HEK293 (cell line): Measurements from ENCODE around the gene UNC80.

Source experiments
- CTCF ChIA-PET: fragments of 350-600 bp; formaldehyde crosslinking; extraction: SDS; loops from one replicate; lab custom pipeline; 2021; ENCODE audit warnings: antibody characterized with exemption; lab: Yijun Ruan, JAX
- POLR2A ChIA-PET: fragments of 300-600 bp; formaldehyde crosslinking; extraction: SDS; loops from one replicate; lab custom pipeline; 2020; ENCODE audit warnings: antibody characterized with exemption, inconsistent platforms; lab: Yijun Ruan, JAX
- H3K27ac ChIP-seq: fragments of 200-500 bp; sonication (Bioruptor generic); 2 replicates; pipeline ENCODE4 v1.5.1; 2014; ENCODE audit warnings: low read depth, low read length, control low read depth, inconsistent platforms; ENCODE audit errors: extremely low read depth
- H3K36me3 ChIP-seq, 2 experiments: fragments of 200-500 bp in 1 of 2; sonication (Bioruptor generic) in 1 of 2; 1 replicate in 1 of 2; 2 replicates in 1 of 2; pipeline ENCODE4 v1.5.1; 2014 to 2017; ENCODE audit warnings: inconsistent platforms in 2 of 2, low read length in 2 of 2; ENCODE audit not compliant: control insufficient read depth in 2 of 2, insufficient read depth in 1 of 2
- H3K4me1 ChIP-seq: fragments of 200-500 bp; sonication (Bioruptor generic); 2 replicates; pipeline ENCODE4 v1.5.1; 2014; ENCODE audit warnings: mild to moderate bottlenecking, low read length, inconsistent platforms; ENCODE audit not compliant: control insufficient read depth, insufficient read depth
- H3K4me3 ChIP-seq: 2 replicates; pipeline ENCODE4 v1.5.1; 2011; ENCODE audit warnings: low read depth, mild to moderate bottlenecking, control low read depth, low read length, moderate library complexity
- H3K9me3 ChIP-seq: fragments of 200-500 bp; sonication (Bioruptor generic); 2 replicates; pipeline ENCODE4 v1.5.1; 2014; ENCODE audit warnings: low read depth, low read length, inconsistent platforms; ENCODE audit not compliant: control insufficient read depth, insufficient read depth
- GLIS1 ChIP-seq: fragments of 450-650 bp; formaldehyde crosslinking; IDR thresholded peaks from 2 replicates; pipeline ENCODE4 v1.5.1; 2016; ENCODE audit warnings: missing biosample characterization, missing genetic modification characterization
- GLIS2 ChIP-seq: fragments of 450-650 bp; formaldehyde crosslinking; IDR thresholded peaks from 2 replicates; pipeline ENCODE4 v1.5.1; 2016; ENCODE audit warnings: missing biosample characterization, missing genetic modification characterization
- SP2 ChIP-seq: fragments of 450-650 bp; formaldehyde crosslinking; IDR thresholded peaks from 2 replicates; pipeline ENCODE4 v1.5.1; 2016; ENCODE audit warnings: missing biosample characterization, missing genetic modification characterization
- ZBTB21 ChIP-seq: fragments of 450-650 bp; formaldehyde crosslinking; IDR thresholded peaks from 2 replicates; pipeline ENCODE4 v1.5.1; 2017; ENCODE audit warnings: missing biosample characterization, missing genetic modification characterization
- ZEB2 ChIP-seq: fragments of 450-650 bp; formaldehyde crosslinking; IDR thresholded peaks from 2 replicates; pipeline ENCODE4 v1.5.1; 2016; ENCODE audit warnings: missing biosample characterization, missing genetic modification characterization
- ZIC2 ChIP-seq: fragments of 450-650 bp; formaldehyde crosslinking; IDR thresholded peaks from 2 replicates; pipeline ENCODE4 v1.5.1; 2016; ENCODE audit warnings: missing biosample characterization, missing genetic modification characterization
- ZNF138 ChIP-seq: fragments of 450-650 bp; formaldehyde crosslinking; IDR thresholded peaks from 2 replicates; pipeline ENCODE4 v1.5.1; 2016; ENCODE audit warnings: missing biosample characterization, missing genetic modification characterization, borderline replicate concordance
- ZNF169 ChIP-seq: fragments of 450-650 bp; formaldehyde crosslinking; IDR thresholded peaks from 2 replicates; pipeline ENCODE4 v1.5.1; 2016; ENCODE audit warnings: missing biosample characterization, missing genetic modification characterization
- ZNF202 ChIP-seq: fragments of 450-650 bp; formaldehyde crosslinking; IDR thresholded peaks from 2 replicates; pipeline ENCODE4 v1.5.1; 2016; ENCODE audit warnings: missing biosample characterization, missing genetic modification characterization, borderline replicate concordance
- ZNF248 ChIP-seq: fragments of 450-650 bp; formaldehyde crosslinking; IDR thresholded peaks from 2 replicates; pipeline ENCODE4 v1.5.1; 2017; ENCODE audit warnings: missing biosample characterization, missing genetic modification characterization
- ZNF335 ChIP-seq: fragments of 450-650 bp; formaldehyde crosslinking; conservative IDR thresholded peaks from 2 replicates; pipeline ENCODE4 v1.5.1; 2016; ENCODE audit warnings: missing biosample characterization, missing genetic modification characterization
- ZNF391 ChIP-seq: fragments of 450-650 bp; formaldehyde crosslinking; IDR thresholded peaks from 2 replicates; pipeline ENCODE4 v1.5.1; 2016; ENCODE audit warnings: low read depth, missing biosample characterization, missing genetic modification characterization, borderline replicate concordance
- ZNF394 ChIP-seq: fragments of 450-650 bp; formaldehyde crosslinking; IDR thresholded peaks from 2 replicates; pipeline ENCODE4 v1.5.1; 2016; ENCODE audit warnings: missing biosample characterization, missing genetic modification characterization, mild to moderate bottlenecking, moderate library complexity, borderline replicate concordance
- ZNF558 ChIP-seq: fragments of 450-650 bp; formaldehyde crosslinking; IDR thresholded peaks from 2 replicates; pipeline ENCODE4 v1.5.1; 2016; ENCODE audit warnings: missing biosample characterization, missing genetic modification characterization
- ZNF610 ChIP-seq: fragments of 450-650 bp; formaldehyde crosslinking; IDR thresholded peaks from 2 replicates; pipeline ENCODE4 v1.5.1; 2016; ENCODE audit warnings: missing biosample characterization, missing genetic modification characterization, borderline replicate concordance
- TF ChIP-seq, protein P1 (sequence below): fragments of 450-650 bp; formaldehyde crosslinking; optimal IDR thresholded peaks from 2 replicates; pipeline ENCODE3; 2016; ENCODE audit warnings: missing biosample characterization, mild to moderate bottlenecking, missing genetic modification characterization
- TF ChIP-seq, protein P2 (sequence below): fragments of 450-650 bp; formaldehyde crosslinking; IDR thresholded peaks from 2 replicates; pipeline ENCODE4 v1.5.1; 2016; ENCODE audit warnings: missing biosample characterization, missing genetic modification characterization
- TF ChIP-seq, protein P3 (sequence below): fragments of 450-650 bp; formaldehyde crosslinking; IDR thresholded peaks from 2 replicates; pipeline ENCODE4 v1.5.1; 2016; ENCODE audit warnings: missing biosample characterization, missing genetic modification characterization
- TF ChIP-seq, protein P4 (sequence below): fragments of 450-650 bp; formaldehyde crosslinking; IDR thresholded peaks from 2 replicates; pipeline ENCODE4 v1.5.1; 2016; ENCODE audit warnings: missing biosample characterization, missing genetic modification characterization
- TF ChIP-seq, protein P5 (sequence below): fragments of 450-650 bp; formaldehyde crosslinking; IDR thresholded peaks from 2 replicates; pipeline ENCODE4 v1.5.1; 2016; ENCODE audit warnings: missing biosample characterization, missing genetic modification characterization

The UNC80 gene, protein sequence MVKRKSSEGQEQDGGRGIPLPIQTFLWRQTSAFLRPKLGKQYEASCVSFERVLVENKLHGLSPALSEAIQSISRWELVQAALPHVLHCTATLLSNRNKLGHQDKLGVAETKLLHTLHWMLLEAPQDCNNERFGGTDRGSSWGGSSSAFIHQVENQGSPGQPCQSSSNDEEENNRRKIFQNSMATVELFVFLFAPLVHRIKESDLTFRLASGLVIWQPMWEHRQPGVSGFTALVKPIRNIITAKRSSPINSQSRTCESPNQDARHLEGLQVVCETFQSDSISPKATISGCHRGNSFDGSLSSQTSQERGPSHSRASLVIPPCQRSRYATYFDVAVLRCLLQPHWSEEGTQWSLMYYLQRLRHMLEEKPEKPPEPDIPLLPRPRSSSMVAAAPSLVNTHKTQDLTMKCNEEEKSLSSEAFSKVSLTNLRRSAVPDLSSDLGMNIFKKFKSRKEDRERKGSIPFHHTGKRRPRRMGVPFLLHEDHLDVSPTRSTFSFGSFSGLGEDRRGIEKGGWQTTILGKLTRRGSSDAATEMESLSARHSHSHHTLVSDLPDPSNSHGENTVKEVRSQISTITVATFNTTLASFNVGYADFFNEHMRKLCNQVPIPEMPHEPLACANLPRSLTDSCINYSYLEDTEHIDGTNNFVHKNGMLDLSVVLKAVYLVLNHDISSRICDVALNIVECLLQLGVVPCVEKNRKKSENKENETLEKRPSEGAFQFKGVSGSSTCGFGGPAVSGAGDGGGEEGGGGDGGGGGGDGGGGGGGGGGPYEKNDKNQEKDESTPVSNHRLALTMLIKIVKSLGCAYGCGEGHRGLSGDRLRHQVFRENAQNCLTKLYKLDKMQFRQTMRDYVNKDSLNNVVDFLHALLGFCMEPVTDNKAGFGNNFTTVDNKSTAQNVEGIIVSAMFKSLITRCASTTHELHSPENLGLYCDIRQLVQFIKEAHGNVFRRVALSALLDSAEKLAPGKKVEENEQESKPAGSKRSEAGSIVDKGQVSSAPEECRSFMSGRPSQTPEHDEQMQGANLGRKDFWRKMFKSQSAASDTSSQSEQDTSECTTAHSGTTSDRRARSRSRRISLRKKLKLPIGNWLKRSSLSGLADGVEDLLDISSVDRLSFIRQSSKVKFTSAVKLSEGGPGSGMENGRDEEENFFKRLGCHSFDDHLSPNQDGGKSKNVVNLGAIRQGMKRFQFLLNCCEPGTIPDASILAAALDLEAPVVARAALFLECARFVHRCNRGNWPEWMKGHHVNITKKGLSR (N-terminal part only)

DNA sequence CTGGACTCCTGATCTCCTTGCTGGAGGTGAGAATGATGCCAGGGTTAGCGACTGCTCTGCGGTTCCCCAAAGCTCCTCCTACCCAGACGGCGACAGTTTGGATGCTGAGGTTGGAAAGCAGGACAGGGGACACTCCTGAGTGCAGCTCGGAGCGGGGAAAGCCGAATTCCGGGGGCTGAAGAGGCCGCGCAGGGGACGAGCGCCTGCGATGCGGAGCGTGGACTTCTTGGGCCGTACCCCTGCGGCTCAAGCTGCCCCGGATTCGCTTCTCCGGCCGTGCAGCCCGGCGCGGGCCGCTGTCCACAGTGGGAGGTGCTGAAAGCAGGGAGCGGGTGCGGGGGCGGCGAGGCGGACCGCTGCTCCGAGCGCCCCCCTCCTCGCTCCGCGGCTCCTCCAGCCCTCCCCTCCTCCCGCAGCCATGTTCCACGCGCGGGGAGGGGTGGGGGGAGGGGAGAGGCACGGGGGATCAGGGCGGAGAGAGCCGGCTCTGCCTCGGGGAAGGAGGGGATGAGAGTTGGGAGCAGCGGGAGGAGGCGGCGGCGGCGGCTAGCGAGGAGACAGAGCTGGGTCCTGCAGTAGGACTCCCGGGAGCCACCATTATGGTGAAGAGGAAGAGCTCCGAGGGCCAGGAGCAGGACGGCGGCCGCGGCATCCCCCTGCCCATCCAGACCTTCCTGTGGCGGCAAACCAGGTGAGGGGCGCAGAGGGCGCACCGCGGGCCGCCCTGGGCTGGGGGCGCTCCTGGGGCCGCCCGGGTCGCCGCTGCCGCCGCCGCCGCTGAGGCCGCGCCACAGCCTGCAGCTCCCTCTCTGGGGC, at the start of gene UNC80:
Gene UNC80, plus strand, starts transcription at position 359 of the 816 bp plus-strand sequence. Its CDS starts 241 bp downstream, at position 600.
- POLR2A ChIA-PET, result no interaction called here
- no peaks in the 10 kb centered on the region for H3K4me1 ChIP-seq
- CTCF ChIA-PET, result interaction anchor here (0.6 to 1.4 kb wide), 3 partner anchors 189 to 437 kb away, joined by 3 to 5 read pairs (median 4); no protein-coding TSS in a partner anchor
- H3K4me3 ChIP-seq, result peak within 1 kb of the TSS; percentile 61
- H3K9me3 ChIP-seq, result no peaks in the 10 kb centered on the region
- no peak within 1 kb of the TSS for H3K27ac ChIP-seq
- no peaks in the 10 kb centered on the region for H3K36me3 ChIP-seq
- no peak for TF ChIP-seq ZNF138 (tag by site-specific recombination)
- TF ChIP-seq ZNF391 (tag by site-specific recombination), result no peak
- TF ChIP-seq ZBTB21 (tag by site-specific recombination), result no peak
- TF ChIP-seq GLIS2 (tag by site-specific recombination), result peak; percentile 73; the same call in 1 of the 2 replicates
- no peak for TF ChIP-seq ZNF248 (tag by site-specific recombination)
- TF ChIP-seq, protein P1, sequence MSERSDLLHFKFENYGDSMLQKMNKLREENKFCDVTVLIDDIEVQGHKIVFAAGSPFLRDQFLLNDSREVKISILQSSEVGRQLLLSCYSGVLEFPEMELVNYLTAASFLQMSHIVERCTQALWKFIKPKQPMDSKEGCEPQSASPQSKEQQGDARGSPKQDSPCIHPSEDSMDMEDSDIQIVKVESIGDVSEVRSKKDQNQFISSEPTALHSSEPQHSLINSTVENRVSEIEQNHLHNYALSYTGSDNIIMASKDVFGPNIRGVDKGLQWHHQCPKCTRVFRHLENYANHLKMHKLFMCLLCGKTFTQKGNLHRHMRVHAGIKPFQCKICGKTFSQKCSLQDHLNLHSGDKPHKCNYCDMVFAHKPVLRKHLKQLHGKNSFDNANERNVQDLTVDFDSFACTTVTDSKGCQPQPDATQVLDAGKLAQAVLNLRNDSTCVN, result peak; percentile 68
- TF ChIP-seq, protein P2, sequence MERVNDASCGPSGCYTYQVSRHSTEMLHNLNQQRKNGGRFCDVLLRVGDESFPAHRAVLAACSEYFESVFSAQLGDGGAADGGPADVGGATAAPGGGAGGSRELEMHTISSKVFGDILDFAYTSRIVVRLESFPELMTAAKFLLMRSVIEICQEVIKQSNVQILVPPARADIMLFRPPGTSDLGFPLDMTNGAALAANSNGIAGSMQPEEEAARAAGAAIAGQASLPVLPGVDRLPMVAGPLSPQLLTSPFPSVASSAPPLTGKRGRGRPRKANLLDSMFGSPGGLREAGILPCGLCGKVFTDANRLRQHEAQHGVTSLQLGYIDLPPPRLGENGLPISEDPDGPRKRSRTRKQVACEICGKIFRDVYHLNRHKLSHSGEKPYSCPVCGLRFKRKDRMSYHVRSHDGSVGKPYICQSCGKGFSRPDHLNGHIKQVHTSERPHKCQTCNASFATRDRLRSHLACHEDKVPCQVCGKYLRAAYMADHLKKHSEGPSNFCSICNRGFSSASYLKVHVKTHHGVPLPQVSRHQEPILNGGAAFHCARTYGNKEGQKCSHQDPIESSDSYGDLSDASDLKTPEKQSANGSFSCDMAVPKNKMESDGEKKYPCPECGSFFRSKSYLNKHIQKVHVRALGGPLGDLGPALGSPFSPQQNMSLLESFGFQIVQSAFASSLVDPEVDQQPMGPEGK (tag by site-specific recombination), result peak; percentile 65
- no peak for TF ChIP-seq ZNF558
- TF ChIP-seq GLIS1 (tag by site-specific recombination), result peak; percentile 37
- peak; percentile 34; the same call in 1 of the 2 replicates for TF ChIP-seq SP2 (tag by site-specific recombination)
- no peak for TF ChIP-seq ZNF169 (tag by site-specific recombination)
- TF ChIP-seq, protein P3, sequence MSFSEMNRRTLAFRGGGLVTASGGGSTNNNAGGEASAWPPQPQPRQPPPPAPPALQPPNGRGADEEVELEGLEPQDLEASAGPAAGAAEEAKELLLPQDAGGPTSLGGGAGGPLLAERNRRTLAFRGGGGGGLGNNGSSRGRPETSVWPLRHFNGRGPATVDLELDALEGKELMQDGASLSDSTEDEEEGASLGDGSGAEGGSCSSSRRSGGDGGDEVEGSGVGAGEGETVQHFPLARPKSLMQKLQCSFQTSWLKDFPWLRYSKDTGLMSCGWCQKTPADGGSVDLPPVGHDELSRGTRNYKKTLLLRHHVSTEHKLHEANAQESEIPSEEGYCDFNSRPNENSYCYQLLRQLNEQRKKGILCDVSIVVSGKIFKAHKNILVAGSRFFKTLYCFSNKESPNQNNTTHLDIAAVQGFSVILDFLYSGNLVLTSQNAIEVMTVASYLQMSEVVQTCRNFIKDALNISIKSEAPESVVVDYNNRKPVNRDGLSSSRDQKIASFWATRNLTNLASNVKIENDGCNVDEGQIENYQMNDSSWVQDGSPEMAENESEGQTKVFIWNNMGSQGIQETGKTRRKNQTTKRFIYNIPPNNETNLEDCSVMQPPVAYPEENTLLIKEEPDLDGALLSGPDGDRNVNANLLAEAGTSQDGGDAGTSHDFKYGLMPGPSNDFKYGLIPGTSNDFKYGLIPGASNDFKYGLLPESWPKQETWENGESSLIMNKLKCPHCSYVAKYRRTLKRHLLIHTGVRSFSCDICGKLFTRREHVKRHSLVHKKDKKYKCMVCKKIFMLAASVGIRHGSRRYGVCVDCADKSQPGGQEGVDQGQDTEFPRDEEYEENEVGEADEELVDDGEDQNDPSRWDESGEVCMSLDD (tag by site-specific recombination), result peak; percentile 70; the same call in 1 of the 2 replicates
- TF ChIP-seq ZNF394 (tag by site-specific recombination), result no peak
- peak; percentile 54 for TF ChIP-seq ZIC2 (tag by site-specific recombination)
- TF ChIP-seq, protein P4, sequence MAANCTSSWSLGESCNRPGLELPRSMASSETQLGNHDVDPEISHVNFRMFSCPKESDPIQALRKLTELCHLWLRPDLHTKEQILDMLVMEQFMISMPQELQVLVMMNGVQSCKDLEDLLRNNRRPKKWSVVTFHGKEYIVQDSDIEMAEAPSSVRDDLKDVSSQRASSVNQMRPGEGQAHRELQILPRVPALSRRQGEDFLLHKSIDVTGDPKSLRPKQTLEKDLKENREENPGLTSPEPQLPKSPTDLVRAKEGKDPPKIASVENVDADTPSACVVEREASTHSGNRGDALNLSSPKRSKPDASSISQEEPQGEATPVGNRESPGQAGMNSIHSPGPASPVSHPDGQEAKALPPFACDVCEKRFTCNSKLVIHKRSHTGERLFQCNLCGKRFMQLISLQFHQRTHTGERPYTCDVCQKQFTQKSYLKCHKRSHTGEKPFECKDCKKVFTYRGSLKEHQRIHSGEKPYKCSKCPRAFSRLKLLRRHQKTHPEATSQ (tag by site-specific recombination), result no peak
- no peak for TF ChIP-seq ZNF202 (tag by site-specific recombination)
- TF ChIP-seq ZEB2 (tag by site-specific recombination), result peak; percentile 42; the same call in 1 of the 2 replicates
- TF ChIP-seq, protein P5, sequence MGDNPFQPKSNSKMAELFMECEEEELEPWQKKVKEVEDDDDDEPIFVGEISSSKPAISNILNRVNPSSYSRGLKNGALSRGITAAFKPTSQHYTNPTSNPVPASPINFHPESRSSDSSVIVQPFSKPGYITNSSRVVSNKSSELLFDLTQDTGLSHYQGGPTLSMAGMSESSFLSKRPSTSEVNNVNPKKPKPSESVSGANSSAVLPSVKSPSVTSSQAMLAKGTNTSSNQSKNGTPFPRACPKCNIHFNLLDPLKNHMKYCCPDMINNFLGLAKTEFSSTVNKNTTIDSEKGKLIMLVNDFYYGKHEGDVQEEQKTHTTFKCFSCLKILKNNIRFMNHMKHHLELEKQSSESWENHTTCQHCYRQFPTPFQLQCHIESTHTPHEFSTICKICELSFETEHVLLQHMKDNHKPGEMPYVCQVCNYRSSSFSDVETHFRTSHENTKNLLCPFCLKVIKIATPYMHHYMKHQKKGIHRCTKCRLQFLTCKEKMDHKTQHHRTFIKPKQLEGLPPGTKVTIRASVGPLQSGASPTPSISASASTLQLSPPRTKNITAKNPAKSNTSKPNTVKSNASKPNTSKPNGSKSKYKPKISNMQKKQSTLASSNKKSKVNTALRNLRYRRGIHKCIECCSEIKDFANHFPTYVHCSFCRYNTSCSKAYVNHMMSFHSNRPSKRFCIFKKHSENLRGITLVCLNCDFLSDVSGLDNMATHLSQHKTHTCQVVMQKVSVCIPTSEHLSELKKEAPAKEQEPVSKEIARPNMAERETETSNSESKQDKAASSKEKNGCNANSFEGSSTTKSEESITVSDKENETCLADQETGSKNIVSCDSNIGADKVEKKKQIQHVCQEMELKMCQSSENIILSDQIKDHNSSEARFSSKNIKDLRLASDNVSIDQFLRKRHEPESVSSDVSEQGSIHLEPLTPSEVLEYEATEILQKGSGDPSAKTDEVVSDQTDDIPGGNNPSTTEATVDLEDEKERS (tag by site-specific recombination), result no peak
- peak; percentile 35 for TF ChIP-seq ZNF335
- peak; percentile 44; the same call in 1 of the 2 replicates for TF ChIP-seq ZNF610 (tag by site-specific recombination)
